ENCODE results near the gene ARL16.

ARL16 gene

GRCh38 chr17:81707725-81708646 lies 24.4 kb upstream of the ARL16 start:
- no peak overlapping the region for H3K14ac ChIP-seq (ENCODE audit: low read length in 2 of 2)
- H3K4me2 ChIP-seq (ENCODE audit: low read length, poor library complexity, severe bottlenecking), result no peak overlapping the region
- no peak overlapping the region for H3K4me3 ChIP-seq (ENCODE audit: insufficient read depth in 1 of 2, low read depth in 1 of 2, low read length in 2 of 2)
- DNase-seq, result no peak
- H3K4me1 ChIP-seq (ENCODE audit: control insufficient read depth, insufficient read depth, low read depth, low read length), result peaks cover 30% of the 10 kb centered on the region
- no peaks in the 10 kb centered on the region for H3K27me3 ChIP-seq (ENCODE audit: control insufficient read depth in 1 of 2, insufficient read depth in 1 of 2, low read length in 2 of 2)
- peak overlapping the region in 1 of 2 experiments; percentile 67 for H3K23ac ChIP-seq (ENCODE audit: low read length in 2 of 2)
- H3K27ac ChIP-seq (ENCODE audit: low read length, poor library complexity, severe bottlenecking), result no peak overlapping the region
- no peak overlapping the region for H3K9ac ChIP-seq (ENCODE audit: low read length)
- H3K79me1 ChIP-seq (replicated peaks; ENCODE audit: low read length, poor library complexity, severe bottlenecking), result peaks cover 24% of the 10 kb centered on the region
- H4K91ac ChIP-seq (ENCODE audit: low read length), result no peak overlapping the region
- WGBS, result 97% methylated on average over 25 of the region's 25 CpGs
- H2BK5ac ChIP-seq (ENCODE audit: low read depth, low read length, poor library complexity, severe bottlenecking), result no peak overlapping the region
- H2BK120ac ChIP-seq (ENCODE audit: low read depth, low read length), result no peak overlapping the region
- no peak overlapping the region for H4K8ac ChIP-seq (ENCODE audit: low read length)
- no peak overlapping the region for H2AFZ ChIP-seq (ENCODE audit: low read depth, low read length)
- H2BK15ac ChIP-seq (ENCODE audit: low read depth, poor library complexity, severe bottlenecking), result no peak overlapping the region
- peaks cover 37 to 42% of the 10 kb centered on the region in 2 experiments for H3K36me3 ChIP-seq (ENCODE audit: control insufficient read depth in 1 of 2, insufficient read depth in 2 of 2, low read depth in 1 of 2, low read length in 2 of 2)
- H3K4ac ChIP-seq (ENCODE audit: low read depth in 1 of 2, low read length in 2 of 2), result no peak overlapping the region
- no peak overlapping the region for H2AK5ac ChIP-seq (ENCODE audit: low read length, severe bottlenecking)
- H3K9me3 ChIP-seq (ENCODE audit: control insufficient read depth, low read length), result no peaks in the 10 kb centered on the region
- no peak overlapping the region for H2BK12ac ChIP-seq (ENCODE audit: low read length in 2 of 2)
- no peak overlapping the region for H3K18ac ChIP-seq (ENCODE audit: low read depth in 1 of 2, low read length in 2 of 2)

- Histone ChIP-seq H3K4me2 (ENCODE audit: low read length, poor library complexity, severe bottlenecking) (no peak overlapping the region), H3K27ac (ENCODE audit: low read length, poor library complexity, severe bottlenecking) (no peak overlapping the region), H3K9me3 (ENCODE audit: control insufficient read depth, low read length) (no peaks in the 10 kb centered on the region), H3K4ac (ENCODE audit: low read depth in 1 of 2, low read length in 2 of 2) (no peak overlapping the region), H2BK120ac (ENCODE audit: low read depth, low read length) (no peak overlapping the region), H3K79me1 (replicated peaks; ENCODE audit: low read length, poor library complexity, severe bottlenecking) (peaks cover 24% of the 10 kb centered on the region), H3K27me3 (ENCODE audit: control insufficient read depth in 1 of 2, insufficient read depth in 1 of 2, low read length in 2 of 2) (no peaks in the 10 kb centered on the region), H3K4me1 (ENCODE audit: control insufficient read depth, insufficient read depth, low read depth, low read length) (peaks cover 30% of the 10 kb centered on the region), H4K91ac (ENCODE audit: low read length) (no peak overlapping the region), H2AK5ac (ENCODE audit: low read length, severe bottlenecking) (no peak overlapping the region), H3K18ac (ENCODE audit: low read depth in 1 of 2, low read length in 2 of 2) (no peak overlapping the region), H3K23ac (ENCODE audit: low read length in 2 of 2) (no peak overlapping the region), H2BK15ac (ENCODE audit: low read depth, poor library complexity, severe bottlenecking) (no peak overlapping the region), H4K8ac (ENCODE audit: low read length) (no peak overlapping the region), H3K36me3 (ENCODE audit: control insufficient read depth in 1 of 2, insufficient read depth in 2 of 2, low read depth in 1 of 2, low read length in 2 of 2) (peaks cover 38 to 47% of the 10 kb centered on the region in 2 experiments), H3K9ac (ENCODE audit: low read length) (no peak overlapping the region), H2BK12ac (ENCODE audit: low read length in 2 of 2) (no peak overlapping the region), H3K4me3 (ENCODE audit: insufficient read depth in 1 of 2, low read depth in 1 of 2, low read length in 2 of 2) (no peak overlapping the region), H2AFZ (ENCODE audit: low read depth, low read length) (no peak overlapping the region), H2BK5ac (ENCODE audit: low read depth, low read length, poor library complexity, severe bottlenecking) (no peak overlapping the region), H3K14ac (ENCODE audit: low read length in 2 of 2) (no peak overlapping the region)
- WGBS, result 96% methylated on average over 53 of the region's 54 CpGs
- no peak for DNase-seq
These were observed 23.4 kb upstream of the ARL16 start for GRCh38 chr17:81706757-81707624.

GRCh38 chr17:81706232-81706611 lies 22.6 kb upstream of the ARL16 start:
- Histone ChIP-seq H4K8ac (ENCODE audit: low read length) (no peak overlapping the region), H2AK5ac (ENCODE audit: low read length, severe bottlenecking) (no peak overlapping the region), H3K4ac (ENCODE audit: low read depth in 1 of 2, low read length in 2 of 2) (no peak overlapping the region), H2BK12ac (ENCODE audit: low read length in 2 of 2) (no peak overlapping the region), H3K4me1 (ENCODE audit: control insufficient read depth, insufficient read depth, low read depth, low read length) (peaks cover 34% of the 10 kb centered on the region), H2BK5ac (ENCODE audit: low read depth, low read length, poor library complexity, severe bottlenecking) (no peak overlapping the region), H3K14ac (ENCODE audit: low read length in 2 of 2) (no peak overlapping the region), H4K91ac (ENCODE audit: low read length) (no peak overlapping the region), H3K36me3 (ENCODE audit: control insufficient read depth in 1 of 2, insufficient read depth in 2 of 2, low read depth in 1 of 2, low read length in 2 of 2) (peaks cover 46 to 54% of the 10 kb centered on the region in 2 experiments), H3K18ac (ENCODE audit: low read depth in 1 of 2, low read length in 2 of 2) (no peak overlapping the region), H3K27me3 (ENCODE audit: control insufficient read depth in 1 of 2, insufficient read depth in 1 of 2, low read length in 2 of 2) (no peaks in the 10 kb centered on the region), H3K4me2 (ENCODE audit: low read length, poor library complexity, severe bottlenecking) (no peak overlapping the region), H2BK15ac (ENCODE audit: low read depth, poor library complexity, severe bottlenecking) (no peak overlapping the region), H3K9me3 (ENCODE audit: control insufficient read depth, low read length) (no peaks in the 10 kb centered on the region), H3K27ac (ENCODE audit: low read length, poor library complexity, severe bottlenecking) (no peak overlapping the region), H2BK120ac (ENCODE audit: low read depth, low read length) (no peak overlapping the region), H3K4me3 (ENCODE audit: insufficient read depth in 1 of 2, low read depth in 1 of 2, low read length in 2 of 2) (no peak overlapping the region), H3K9ac (ENCODE audit: low read length) (no peak overlapping the region), H3K79me1 (replicated peaks; ENCODE audit: low read length, poor library complexity, severe bottlenecking) (peaks cover 24% of the 10 kb centered on the region), H2AFZ (ENCODE audit: low read depth, low read length) (no peak overlapping the region), H3K23ac (ENCODE audit: low read length in 2 of 2) (no peak overlapping the region)
- no peak for DNase-seq
- 95% methylated on average over 17 of the region's 17 CpGs for WGBS

Measured in mesenchymal stem cell (in vitro differentiated cells and primary cell).